Parathyroid adenoma (tissue), 2 donors: Measurements from ENCODE around the gene APLP1.

Experiments
- H2AFZ ChIP-seq: fragments of 300-600 bp; sonication (generic); one replicate; pipeline ENCODE4 v1.7.0; 2017; ENCODE audit warnings: antibody characterized with exemption, mild to moderate bottlenecking
- H3K27ac ChIP-seq: fragments of 300-600 bp; sonication (generic); one replicate; pipeline ENCODE4 v1.7.0; 2017
- H3K27me3 ChIP-seq: fragments of 300-600 bp; sonication (generic); one replicate; pipeline ENCODE4 v1.7.0; 2017; ENCODE audit warnings: low read length; ENCODE audit not compliant: control insufficient read depth, insufficient read depth
- H3K36me3 ChIP-seq: fragments of 300-600 bp; sonication (generic); one replicate; pipeline ENCODE4 v1.7.0; 2017; ENCODE audit warnings: low read length; ENCODE audit not compliant: control insufficient read depth, insufficient read depth
- H3K4me1 ChIP-seq: fragments of 300-600 bp; sonication (generic); one replicate; pipeline ENCODE4 v1.7.0; 2017; ENCODE audit warnings: control low read depth
- H3K4me2 ChIP-seq: fragments of 300-600 bp; sonication (generic); one replicate; pipeline ENCODE4 v1.7.0; 2017; ENCODE audit warnings: low read length
- H3K4me3 ChIP-seq: fragments of 300-600 bp; sonication (generic); one replicate; pipeline ENCODE4 v1.7.0; 2017; ENCODE audit warnings: low read depth, low read length
- H3K79me2 ChIP-seq: fragments of 300-600 bp; sonication (generic); one replicate; pipeline ENCODE4 v1.7.0; 2017; ENCODE audit warnings: control low read depth
- H3K9ac ChIP-seq: fragments of 300-600 bp; sonication (generic); one replicate; pipeline ENCODE4 v1.7.0; 2017; ENCODE audit warnings: mild to moderate bottlenecking
- H3K9me3 ChIP-seq: fragments of 300-600 bp; sonication (generic); one replicate; pipeline ENCODE4 v1.7.0; 2017; ENCODE audit warnings: low read length; ENCODE audit not compliant: control insufficient read depth
- CTCF ChIP-seq: fragments of 300-600 bp; sonication (generic); IDR thresholded peaks from one replicate; pipeline ENCODE4 v1.7.0; 2017; ENCODE audit warnings: antibody characterized with exemption, mild to moderate bottlenecking
- donor health status: primary hyperparathyroidism.

Gene APLP1

GRCh38 chr19:35882114-35882832, 13.9 kb downstream of the APLP1 start:
- peak; percentile 65 for TF ChIP-seq CTCF

GRCh38 chr19:35883882-35884281, 15.5 kb downstream of the APLP1 start:
- Histone ChIP-seq H3K27ac (no peak overlapping the region), H3K4me2 (no peak overlapping the region), H3K79me2 (no peaks in the 10 kb centered on the region), H3K36me3 (no peaks in the 10 kb centered on the region), H2AFZ (no peak overlapping the region), H3K4me1 (no peaks in the 10 kb centered on the region), H3K27me3 (no peaks in the 10 kb centered on the region), H3K9ac (no peak overlapping the region), H3K9me3 (no peaks in the 10 kb centered on the region), H3K4me3 (no peak overlapping the region)
- no peak for TF ChIP-seq CTCF

More at GRCh38 chr19:35882114-35882832, 13.9 kb downstream of the APLP1 start:
- H3K4me3 ChIP-seq = no peak overlapping the region
- H3K4me1 ChIP-seq = no peaks in the 10 kb centered on the region
- H3K36me3 ChIP-seq = no peaks in the 10 kb centered on the region
- no peaks in the 10 kb centered on the region for H3K9me3 ChIP-seq
- no peaks in the 10 kb centered on the region for H3K79me2 ChIP-seq
- H3K4me2 ChIP-seq = no peak overlapping the region
- H2AFZ ChIP-seq = no peak overlapping the region
- H3K27ac ChIP-seq = no peak overlapping the region
- no peaks in the 10 kb centered on the region for H3K27me3 ChIP-seq
- H3K9ac ChIP-seq = no peak overlapping the region

- Histone ChIP-seq H3K9me3 (no peaks in the 10 kb centered on the region), H3K4me2 (no peak overlapping the region), H3K79me2 (no peaks in the 10 kb centered on the region), H3K27me3 (no peaks in the 10 kb centered on the region), H3K36me3 (no peaks in the 10 kb centered on the region), H2AFZ (no peak overlapping the region), H3K4me1 (no peaks in the 10 kb centered on the region), H3K4me3 (no peak overlapping the region), H3K9ac (no peak overlapping the region), H3K27ac (no peak overlapping the region)
- no peak for TF ChIP-seq CTCF
Measured at GRCh38 chr19:35885225-35885738, 16.9 kb downstream of the APLP1 start.

- H3K4me2 ChIP-seq = no peak overlapping the region
- H3K27me3 ChIP-seq = no peaks in the 10 kb centered on the region
- no peak overlapping the region for H2AFZ ChIP-seq
- no peaks in the 10 kb centered on the region for H3K79me2 ChIP-seq
- H3K9me3 ChIP-seq = no peaks in the 10 kb centered on the region
- no peak overlapping the region for H3K27ac ChIP-seq
- TF ChIP-seq CTCF = no peak
- no peak overlapping the region for H3K9ac ChIP-seq
- H3K36me3 ChIP-seq = no peaks in the 10 kb centered on the region
- H3K4me3 ChIP-seq = no peak overlapping the region
- no peaks in the 10 kb centered on the region for H3K4me1 ChIP-seq
Measured at GRCh38 chr19:35885904-35886303, 17.5 kb downstream of the APLP1 start.

- H3K4me3 ChIP-seq = no peak overlapping the region
- H3K9ac ChIP-seq = no peak overlapping the region
- H3K27ac ChIP-seq = no peak overlapping the region
- no peaks in the 10 kb centered on the region for H3K9me3 ChIP-seq
- no peaks in the 10 kb centered on the region for H3K79me2 ChIP-seq
- H3K4me1 ChIP-seq = no peaks in the 10 kb centered on the region
- H3K4me2 ChIP-seq = no peak overlapping the region
- no peak overlapping the region for H2AFZ ChIP-seq
- no peak for TF ChIP-seq CTCF
- no peaks in the 10 kb centered on the region for H3K27me3 ChIP-seq
- H3K36me3 ChIP-seq = no peaks in the 10 kb centered on the region
Measured at GRCh38 chr19:35887197-35887596, 18.8 kb downstream of the APLP1 start.
